GM10266 (cell line): ENCODE measurements around the gene SLC38A11.
"Not testable (repeated sequence)": the region's sequence is repeated elsewhere in the genome, so short reads cannot be mapped to it uniquely, and the experiment has no call there.

Experiments
- DNase-seq: peaks from one replicate; pipeline ENCODE4 v3.0.0; 2012; ENCODE audit errors: extremely low spot score
- CTCF ChIP-seq: IDR thresholded peaks from 2 replicates; pipeline ENCODE4 v1.5.1; 2012; ENCODE audit warnings: mild to moderate bottlenecking, low read depth; ENCODE audit not compliant: control insufficient read depth, insufficient read depth; ENCODE audit errors: missing control alignments

SLC38A11 gene

GRCh38 chr2:164984428-164984827 is 29.1 kb upstream of the SLC38A11 start:
- no peak for DNase-seq
- no peak for TF ChIP-seq CTCF

GRCh38 chr2:164981217-164981990 is 26.1 kb upstream of the SLC38A11 start:
- no peak for DNase-seq
- TF ChIP-seq CTCF: no peak

GRCh38 chr2:164980688-164981087 is 25.4 kb upstream of the SLC38A11 start:
- not testable (repeated sequence) for DNase-seq

GRCh38 chr2:164979113-164979512 is 23.8 kb upstream of the SLC38A11 start:
- DNase-seq: no peak

GRCh38 chr2:164976875-164977470 is 21.6 kb upstream of the SLC38A11 start:
- not testable (repeated sequence) for DNase-seq

More at GRCh38 chr2:164979113-164979512, 23.8 kb upstream of the SLC38A11 start:
- no peak for TF ChIP-seq CTCF

- TF ChIP-seq CTCF: no peak
Measured at GRCh38 chr2:164976301-164976700, 21.0 kb upstream of the SLC38A11 start.

GRCh38 chr2:164975891-164976290 is 20.6 kb upstream of the SLC38A11 start:
- no peak for TF ChIP-seq CTCF
- DNase-seq: no peak

More at GRCh38 chr2:164976301-164976700, 21.0 kb upstream of the SLC38A11 start:
- no peak for DNase-seq

GRCh38 chr2:164974221-164974620 is 18.9 kb upstream of the SLC38A11 start:
- no peak for DNase-seq
- TF ChIP-seq CTCF: no peak
